ENCODE results near the gene ABLIM2. TPM values are rescaled to one million over a fixed set of nuclear protein-coding genes. Genes with fewer than 3 reads are reported as not detected.

Gene ABLIM2
- total RNA-seq, 1 experiment from 2014 or later = 6.1 TPM

DNA sequence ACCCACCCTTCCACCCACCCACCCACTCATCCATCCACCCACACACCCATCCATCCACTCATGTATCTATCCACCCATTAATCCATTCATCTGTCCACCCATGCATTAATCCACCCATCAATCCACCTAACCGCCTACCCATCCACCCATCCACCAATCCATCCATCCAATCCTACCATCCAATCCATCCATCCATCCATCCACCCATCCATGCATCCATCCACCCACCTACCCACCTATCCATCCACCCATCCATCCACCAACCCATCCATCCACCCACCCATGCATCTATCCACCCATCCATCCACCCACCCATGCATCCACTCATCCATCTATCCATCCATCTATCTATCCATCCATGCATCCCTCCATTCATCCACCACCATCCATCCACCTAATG lies 184.2 kb downstream of the ABLIM2 start (continued):
- TF ChIP-seq, protein P1, sequence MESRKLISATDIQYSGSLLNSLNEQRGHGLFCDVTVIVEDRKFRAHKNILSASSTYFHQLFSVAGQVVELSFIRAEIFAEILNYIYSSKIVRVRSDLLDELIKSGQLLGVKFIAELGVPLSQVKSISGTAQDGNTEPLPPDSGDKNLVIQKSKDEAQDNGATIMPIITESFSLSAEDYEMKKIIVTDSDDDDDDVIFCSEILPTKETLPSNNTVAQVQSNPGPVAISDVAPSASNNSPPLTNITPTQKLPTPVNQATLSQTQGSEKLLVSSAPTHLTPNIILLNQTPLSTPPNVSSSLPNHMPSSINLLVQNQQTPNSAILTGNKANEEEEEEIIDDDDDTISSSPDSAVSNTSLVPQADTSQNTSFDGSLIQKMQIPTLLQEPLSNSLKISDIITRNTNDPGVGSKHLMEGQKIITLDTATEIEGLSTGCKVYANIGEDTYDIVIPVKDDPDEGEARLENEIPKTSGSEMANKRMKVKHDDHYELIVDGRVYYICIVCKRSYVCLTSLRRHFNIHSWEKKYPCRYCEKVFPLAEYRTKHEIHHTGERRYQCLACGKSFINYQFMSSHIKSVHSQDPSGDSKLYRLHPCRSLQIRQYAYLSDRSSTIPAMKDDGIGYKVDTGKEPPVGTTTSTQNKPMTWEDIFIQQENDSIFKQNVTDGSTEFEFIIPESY (IDR thresholded peaks at IDR 0.05; ENCODE audit: extremely low read depth, insufficient replicate concordance, low read length) = no peak
- TF ChIP-seq RAD21 (IDR thresholded peaks at IDR 0.05; ENCODE audit: low read depth) = no peak
- no peak for TF ChIP-seq EGR1 (IDR thresholded peaks at IDR 0.05; ENCODE audit: low read depth)
- TF ChIP-seq SIN3A (IDR thresholded peaks at IDR 0.05; ENCODE audit: low read depth) = no peak
- no peak for TF ChIP-seq FOSL1 (IDR thresholded peaks at IDR 0.05; ENCODE audit: low read depth)

DNA sequence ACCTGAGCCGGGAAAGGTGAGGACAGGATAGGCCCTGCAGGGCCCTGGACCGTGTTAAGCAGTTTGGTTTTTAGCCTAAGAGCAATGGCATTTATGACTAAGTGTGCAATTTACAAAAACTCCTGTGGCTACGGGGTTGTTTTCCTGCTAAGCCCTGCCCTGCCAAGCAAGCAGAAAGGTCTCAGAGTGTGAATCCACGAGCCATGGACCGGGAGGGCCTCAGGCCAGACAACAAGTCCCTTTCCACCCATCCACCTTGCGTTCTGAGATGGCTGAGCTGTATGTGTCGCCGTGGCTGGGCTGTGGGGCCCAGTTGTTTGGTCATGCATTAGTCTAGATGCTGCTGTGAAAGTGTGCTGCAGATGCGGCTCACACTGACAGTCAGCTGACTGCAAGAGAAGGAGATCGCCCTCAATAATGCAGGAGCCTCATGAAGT lies 185.1 kb downstream of the ABLIM2 start:
- no peak overlapping the region; a peak in 1 of 4 replicates for H3K4me3 ChIP-seq (replicated peaks in 1 of 2; ENCODE audit: low read depth in 1 of 2, low read length in 2 of 2)
- no peak overlapping the region for H3K9ac ChIP-seq (ENCODE audit: low read length)
- no TSS peak for BruUV-seq (replicated peaks)
- H3K9me2 ChIP-seq (ENCODE audit: insufficient read depth) = no peaks in the 10 kb centered on the region
- no peaks in the 10 kb centered on the region for H4K20me1 ChIP-seq (ENCODE audit: insufficient read depth)
- no peak for DNase-seq (ENCODE audit: low read depth, low spot score)
- ChIA-PET CTCF (interaction anchor here (0.8 kb wide), 1 partner anchor 9 kb away, joined by 3 read pairs; no protein-coding TSS in a partner anchor), RAD21 (ENCODE audit: low non-redundant PET in 1 of 2, low total read pairs in 2 of 2, uncharacterized antibody in 2 of 2, unreplicated experiment in 2 of 2) (no interaction called here), POLR2A (no interaction called here)
- no peaks in the 10 kb centered on the region for H3K27me3 ChIP-seq (ENCODE audit: insufficient read depth, low read length)
- H3K9me3 ChIP-seq (ENCODE audit: control insufficient read depth in 1 of 2, insufficient read depth in 1 of 2, low read depth in 1 of 2, low read length in 2 of 2) = no peaks in the 10 kb centered on the region
- intact Hi-C loops (cut with micrococcal nuclease) = loop anchor here (5.0 kb wide), 1 partner anchor 131 kb away; no protein-coding TSS in a partner anchor
- H3K27ac ChIP-seq (ENCODE audit: low read depth, low read length) = peak overlapping the region; percentile 86
- no peaks in the 10 kb centered on the region for H3K79me2 ChIP-seq (ENCODE audit: insufficient read depth, low read length)
- no peaks in the 10 kb centered on the region for H3K36me3 ChIP-seq (ENCODE audit: control insufficient read depth in 1 of 2, insufficient read depth in 2 of 2, low read length in 2 of 2)
- ATAC-seq = no peak
- H3K4me2 ChIP-seq (ENCODE audit: low read length) = peak overlapping the region; percentile 76
- TF ChIP-seq, protein P2, sequence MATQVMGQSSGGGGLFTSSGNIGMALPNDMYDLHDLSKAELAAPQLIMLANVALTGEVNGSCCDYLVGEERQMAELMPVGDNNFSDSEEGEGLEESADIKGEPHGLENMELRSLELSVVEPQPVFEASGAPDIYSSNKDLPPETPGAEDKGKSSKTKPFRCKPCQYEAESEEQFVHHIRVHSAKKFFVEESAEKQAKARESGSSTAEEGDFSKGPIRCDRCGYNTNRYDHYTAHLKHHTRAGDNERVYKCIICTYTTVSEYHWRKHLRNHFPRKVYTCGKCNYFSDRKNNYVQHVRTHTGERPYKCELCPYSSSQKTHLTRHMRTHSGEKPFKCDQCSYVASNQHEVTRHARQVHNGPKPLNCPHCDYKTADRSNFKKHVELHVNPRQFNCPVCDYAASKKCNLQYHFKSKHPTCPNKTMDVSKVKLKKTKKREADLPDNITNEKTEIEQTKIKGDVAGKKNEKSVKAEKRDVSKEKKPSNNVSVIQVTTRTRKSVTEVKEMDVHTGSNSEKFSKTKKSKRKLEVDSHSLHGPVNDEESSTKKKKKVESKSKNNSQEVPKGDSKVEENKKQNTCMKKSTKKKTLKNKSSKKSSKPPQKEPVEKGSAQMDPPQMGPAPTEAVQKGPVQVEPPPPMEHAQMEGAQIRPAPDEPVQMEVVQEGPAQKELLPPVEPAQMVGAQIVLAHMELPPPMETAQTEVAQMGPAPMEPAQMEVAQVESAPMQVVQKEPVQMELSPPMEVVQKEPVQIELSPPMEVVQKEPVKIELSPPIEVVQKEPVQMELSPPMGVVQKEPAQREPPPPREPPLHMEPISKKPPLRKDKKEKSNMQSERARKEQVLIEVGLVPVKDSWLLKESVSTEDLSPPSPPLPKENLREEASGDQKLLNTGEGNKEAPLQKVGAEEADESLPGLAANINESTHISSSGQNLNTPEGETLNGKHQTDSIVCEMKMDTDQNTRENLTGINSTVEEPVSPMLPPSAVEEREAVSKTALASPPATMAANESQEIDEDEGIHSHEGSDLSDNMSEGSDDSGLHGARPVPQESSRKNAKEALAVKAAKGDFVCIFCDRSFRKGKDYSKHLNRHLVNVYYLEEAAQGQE (IDR thresholded peaks at IDR 0.05; ENCODE audit: low read depth) = no peak
- TF ChIP-seq ELF1 (IDR thresholded peaks at IDR 0.05; ENCODE audit: borderline replicate concordance, low read depth) (no peak), CBX3 (IDR thresholded peaks at IDR 0.05; ENCODE audit: low read depth) (no peak), FOSL1 (IDR thresholded peaks at IDR 0.05; ENCODE audit: low read depth) (no peak), EZH2 (IDR thresholded peaks at IDR 0.05) (no peak), YY1 (IDR thresholded peaks at IDR 0.05; ENCODE audit: extremely low read depth, insufficient replicate concordance, low read depth, low read length) (no peak), SRF (IDR thresholded peaks at IDR 0.05; ENCODE audit: low read depth) (no peak), EZH2phosphoT487 (IDR thresholded peaks at IDR 0.05; ENCODE audit: borderline replicate concordance) (no peak), EGR1 (IDR thresholded peaks at IDR 0.05; ENCODE audit: low read depth) (no peak), POLR2AphosphoS5 (IDR thresholded peaks at IDR 0.05; ENCODE audit: low read depth, low read length) (no peak)
- TF ChIP-seq, protein P1 (IDR thresholded peaks at IDR 0.05; ENCODE audit: extremely low read depth, insufficient replicate concordance, low read length) = no peak
- TF ChIP-seq, protein P3, sequence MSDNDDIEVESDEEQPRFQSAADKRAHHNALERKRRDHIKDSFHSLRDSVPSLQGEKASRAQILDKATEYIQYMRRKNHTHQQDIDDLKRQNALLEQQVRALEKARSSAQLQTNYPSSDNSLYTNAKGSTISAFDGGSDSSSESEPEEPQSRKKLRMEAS (IDR thresholded peaks at IDR 0.05) = no peak
- TF ChIP-seq, protein P4, sequence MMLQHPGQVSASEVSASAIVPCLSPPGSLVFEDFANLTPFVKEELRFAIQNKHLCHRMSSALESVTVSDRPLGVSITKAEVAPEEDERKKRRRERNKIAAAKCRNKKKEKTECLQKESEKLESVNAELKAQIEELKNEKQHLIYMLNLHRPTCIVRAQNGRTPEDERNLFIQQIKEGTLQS (IDR thresholded peaks at IDR 0.05) = no peak
- peaks cover 57 to 64% of the 10 kb centered on the region in 2 experiments for H3K4me1 ChIP-seq (ENCODE audit: control insufficient read depth in 1 of 2, insufficient read depth in 2 of 2, low read length in 2 of 2)
- H2AFZ ChIP-seq (ENCODE audit: low read depth, low read length, poor library complexity, severe bottlenecking) = no peak overlapping the region
